WTC11 (cell line): Measurements from ENCODE around the gene ZNF146. TPM values are rescaled to one million over a fixed set of nuclear protein-coding genes. Genes with fewer than 3 reads are reported as not detected.

ENCODE experiments used
- ATAC-seq: fragments of 200-7000 bp; cut with Tn5 transposase; 2 replicates; pipeline ENCODE4 v1.10.0; 2021; ENCODE audit warnings: mild to moderate bottlenecking, moderate library complexity
- CTCF ChIA-PET: fragments of 300-600 bp; sonication (Branson Sonifier 250); formaldehyde crosslinking; loops from one replicate; lab custom pipeline; 2021; ENCODE audit warnings: antibody characterized with exemption; lab: Charles Lee
- POLR2A ChIA-PET: fragments of 350-600 bp; sonication (Branson Sonifier 250); formaldehyde crosslinking; loops from one replicate; lab custom pipeline; 2021; ENCODE audit warnings: antibody characterized with exemption; lab: Charles Lee
- DNase-seq: peaks from one replicate; pipeline ENCODE4 v3.0.0; 2021; ENCODE audit warnings: low spot score
- H3K27ac Mint-ChIP-seq: 2 replicates; pipeline ENCODE4 v1.8.0; 2021; ENCODE audit warnings: mixed read lengths
- H3K27me3 Mint-ChIP-seq: 2 replicates; pipeline ENCODE4 v1.8.0; 2021; ENCODE audit warnings: low read depth, mild to moderate bottlenecking, moderate library complexity, mixed read lengths
- H3K36me3 Mint-ChIP-seq: 2 replicates; pipeline ENCODE4 v1.8.0; 2021; ENCODE audit warnings: mixed read lengths
- H3K4me1 Mint-ChIP-seq: 2 replicates; pipeline ENCODE4 v1.8.0; 2022; ENCODE audit warnings: mixed read lengths
- H3K4me3 Mint-ChIP-seq: 2 replicates; pipeline ENCODE4 v1.8.0; 2021; ENCODE audit warnings: mild to moderate bottlenecking, moderate library complexity, mixed read lengths
- H3K9me3 Mint-ChIP-seq: 2 replicates; pipeline ENCODE4 v1.8.0; 2021; ENCODE audit warnings: mixed read lengths
- ATF2 ChIP-seq: sonication (generic); formaldehyde crosslinking; IDR thresholded peaks from 2 replicates; pipeline ENCODE4 v1.8.1; 2022; ENCODE audit warnings: low read depth, missing genetic modification reagents, borderline replicate concordance
- CTCF ChIP-seq: fragments of 200-600 bp; IDR thresholded peaks from 2 replicates; pipeline ENCODE4 v1.8.0; 2022; ENCODE audit warnings: antibody characterized with exemption
- ELF4 ChIP-seq: sonication (generic); formaldehyde crosslinking; IDR thresholded peaks from 2 replicates; pipeline ENCODE4 v1.8.1; 2022; ENCODE audit warnings: low read depth, mild to moderate bottlenecking, moderate library complexity, missing genetic modification reagents
- ESRRA ChIP-seq: sonication (generic); formaldehyde crosslinking; IDR thresholded peaks from 2 replicates; pipeline ENCODE4 v1.8.1; 2022; ENCODE audit warnings: mild to moderate bottlenecking, missing genetic modification reagents, borderline replicate concordance
- GABPB1 ChIP-seq: sonication (generic); formaldehyde crosslinking; IDR thresholded peaks from 2 replicates; pipeline ENCODE4 v1.8.1; 2023; ENCODE audit warnings: mild to moderate bottlenecking, missing genetic modification reagents
- GTF2I ChIP-seq: fragments of 250-450 bp; sonication (Bioruptor Pico); conservative IDR thresholded peaks from 2 replicates; pipeline ENCODE4 v1.4.0; 2021; ENCODE audit warnings: mild to moderate bottlenecking
- NR1H2 ChIP-seq: sonication (generic); formaldehyde crosslinking; IDR thresholded peaks from 2 replicates; pipeline ENCODE4 v1.9.0; 2021; ENCODE audit warnings: mild to moderate bottlenecking, moderate library complexity, missing genetic modification reagents
- OVOL2 ChIP-seq: fragments of 250-450 bp; sonication (Bioruptor Pico); IDR thresholded peaks from 2 replicates; pipeline ENCODE4 v1.9.0; 2021; ENCODE audit warnings: mild to moderate bottlenecking, borderline replicate concordance
- PRRX2 ChIP-seq: fragments of 250-450 bp; sonication (Bioruptor Pico); IDR thresholded peaks from 2 replicates; pipeline ENCODE4 v1.8.0; 2021; ENCODE audit warnings: mild to moderate bottlenecking
- SP1 ChIP-seq: sonication (generic); formaldehyde crosslinking; conservative IDR thresholded peaks from 2 replicates; pipeline ENCODE4 v1.8.1; 2022; ENCODE audit warnings: missing genetic modification reagents
- TEAD4 ChIP-seq: sonication (generic); formaldehyde crosslinking; IDR thresholded peaks from 2 replicates; pipeline ENCODE4 v1.8.0; 2022; ENCODE audit warnings: mild to moderate bottlenecking, missing genetic modification reagents
- USF1 ChIP-seq: sonication (generic); formaldehyde crosslinking; IDR thresholded peaks from 2 replicates; pipeline ENCODE4 v1.8.0; 2022; ENCODE audit warnings: mild to moderate bottlenecking, missing genetic modification reagents
- ZBTB21 ChIP-seq: sonication (generic); formaldehyde crosslinking; IDR thresholded peaks from 2 replicates; pipeline ENCODE4 v1.8.1; 2023; ENCODE audit warnings: mild to moderate bottlenecking, missing genetic modification reagents, borderline replicate concordance
- ZNF263 ChIP-seq: sonication (generic); formaldehyde crosslinking; IDR thresholded peaks from 2 replicates; pipeline ENCODE4 v1.8.1; 2022; ENCODE audit warnings: low read depth, mild to moderate bottlenecking, moderate library complexity, missing genetic modification reagents
- ZNF317 ChIP-seq: sonication (generic); formaldehyde crosslinking; IDR thresholded peaks from 2 replicates; pipeline ENCODE4 v1.8.1; 2023; ENCODE audit warnings: low read depth, mild to moderate bottlenecking, moderate library complexity, missing genetic modification reagents, borderline replicate concordance
- ZNF423 ChIP-seq: fragments of 250-450 bp; sonication (Bioruptor Pico); IDR thresholded peaks from 2 replicates; pipeline ENCODE4 v2.1.2; 2022; ENCODE audit warnings: mild to moderate bottlenecking, moderate library complexity
- total RNA-seq: library from RNA; stranded (reverse); gene quantifications from 3 replicates; pipeline ENCODE4 v1.2.3, GENCODE V29; 2021
- TF ChIP-seq, protein P1 (sequence below): sonication (generic); formaldehyde crosslinking; IDR thresholded peaks from 2 replicates; pipeline ENCODE4 v1.8.0; 2022; ENCODE audit warnings: mild to moderate bottlenecking, missing genetic modification reagents
- TF ChIP-seq, protein P2 (sequence below): fragments of 250-450 bp; sonication (Bioruptor Pico); IDR thresholded peaks from 2 replicates; pipeline ENCODE4 v1.9.0; 2021; ENCODE audit warnings: moderate library complexity, mild to moderate bottlenecking, inconsistent platforms, borderline replicate concordance
- TF ChIP-seq, protein P3 (sequence below): fragments of 250-450 bp; sonication (Bioruptor Pico); IDR thresholded peaks from 2 replicates; pipeline ENCODE4 v1.9.0; 2021; ENCODE audit warnings: mild to moderate bottlenecking

The ZNF146 gene
- total RNA-seq, 1 experiment from 2014 or later: 128 TPM

DNA sequence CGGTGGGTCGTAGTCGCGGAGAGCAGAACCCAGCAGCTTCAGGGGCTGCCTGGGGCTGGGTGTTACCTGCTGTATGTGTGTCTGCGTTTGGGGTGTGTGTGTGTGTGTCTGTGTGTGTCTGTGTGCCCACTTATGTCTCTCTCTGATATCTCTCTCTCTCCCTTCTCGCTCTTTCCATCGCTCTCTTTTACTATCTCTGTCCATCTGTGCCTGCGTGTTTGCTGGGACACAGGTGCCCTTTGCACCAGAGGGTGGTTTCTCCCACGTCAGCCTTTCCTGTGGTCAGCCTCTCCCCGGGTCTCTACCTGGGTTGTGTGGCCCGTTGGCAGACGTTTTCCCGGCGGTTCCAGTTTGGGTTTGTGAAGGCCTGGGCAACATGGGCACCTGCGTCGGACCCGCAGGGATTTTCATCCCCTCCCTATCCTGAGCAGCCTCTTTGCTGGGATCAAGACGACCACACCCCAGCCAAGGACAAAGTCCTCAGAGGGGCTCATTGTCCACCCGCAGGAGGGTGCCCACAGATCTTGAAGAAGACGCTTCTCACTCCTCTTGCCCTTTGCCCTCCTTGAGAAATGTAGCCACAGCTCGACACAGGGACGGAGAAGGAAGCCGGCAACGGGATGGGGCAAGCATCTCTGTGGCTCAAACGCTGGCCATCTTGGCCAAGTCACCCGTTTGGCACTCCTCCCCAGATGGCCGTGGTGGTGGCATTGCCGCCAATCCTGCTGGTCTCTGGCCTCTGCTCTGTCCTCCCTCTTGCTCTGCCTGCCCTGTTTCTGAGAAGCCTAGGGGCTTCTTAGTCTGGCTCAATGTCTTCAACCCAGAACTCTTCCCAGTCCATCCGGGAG, 43.3 kb downstream of the ZNF146 start:
- no peak overlapping the region for H3K27ac Mint-ChIP-seq
- no peak for ATAC-seq
- peaks cover 7% of the 10 kb centered on the region for H3K36me3 Mint-ChIP-seq
- no peak for TF ChIP-seq ZBTB21 (CRISPR knock-in tag)
- no peak for TF ChIP-seq NR1H2 (CRISPR knock-in tag)
- TF ChIP-seq TEAD4: no peak
- DNase-seq: no peak
- ChIA-PET POLR2A (no interaction called here), CTCF (interaction anchor here (1.7 kb wide), 1 partner anchor 14 kb away, joined by 5 read pairs; no protein-coding TSS in a partner anchor)
- H3K9me3 Mint-ChIP-seq: peaks cover 5% of the 10 kb centered on the region
- H3K4me3 Mint-ChIP-seq: peak overlapping the region; percentile 56
- no peaks in the 10 kb centered on the region; the same call in 1 of the 2 replicates for H3K27me3 Mint-ChIP-seq
- peaks cover 9% of the 10 kb centered on the region for H3K4me1 Mint-ChIP-seq

DNA sequence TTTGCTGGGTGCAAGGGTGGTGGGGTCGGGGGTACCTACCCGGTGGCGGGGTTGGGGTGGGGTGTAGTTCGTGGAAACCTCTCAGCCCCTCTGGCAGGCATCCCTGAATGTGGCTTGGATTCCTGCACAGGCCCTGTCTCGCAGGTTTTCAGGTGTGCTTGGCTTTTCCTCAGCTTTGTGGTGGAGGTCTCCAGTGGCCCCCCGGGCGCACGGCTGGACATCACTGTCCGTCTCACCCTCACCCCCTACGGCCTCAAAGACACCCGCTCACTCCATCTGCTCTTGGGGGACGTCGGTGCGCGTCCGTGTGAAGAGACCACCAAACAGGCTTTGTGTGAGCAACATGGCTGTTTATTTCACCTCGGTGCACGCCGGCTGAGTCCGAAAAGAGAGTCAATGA, 44.3 kb downstream of the ZNF146 start:
- DNase-seq (no peak), ATAC-seq (no peak)
- POLR2A ChIA-PET: no interaction called here
- Mint-ChIP-seq H3K9me3 (peaks cover 15% of the 10 kb centered on the region), H3K27ac (no peak overlapping the region), H3K36me3 (peaks cover 15% of the 10 kb centered on the region), H3K4me1 (peaks cover 1% of the 10 kb centered on the region; the same call in 1 of the 2 replicates), H3K4me3 (no peak overlapping the region), H3K27me3 (peaks cover 5% of the 10 kb centered on the region; the same call in 1 of the 2 replicates)
- no peak for TF ChIP-seq CTCF
- TF ChIP-seq ELF4: no peak
- TF ChIP-seq USF1 (CRISPR knock-in tag): no peak
- no peak for TF ChIP-seq ZNF263 (CRISPR knock-in tag)
- TF ChIP-seq, protein P1, sequence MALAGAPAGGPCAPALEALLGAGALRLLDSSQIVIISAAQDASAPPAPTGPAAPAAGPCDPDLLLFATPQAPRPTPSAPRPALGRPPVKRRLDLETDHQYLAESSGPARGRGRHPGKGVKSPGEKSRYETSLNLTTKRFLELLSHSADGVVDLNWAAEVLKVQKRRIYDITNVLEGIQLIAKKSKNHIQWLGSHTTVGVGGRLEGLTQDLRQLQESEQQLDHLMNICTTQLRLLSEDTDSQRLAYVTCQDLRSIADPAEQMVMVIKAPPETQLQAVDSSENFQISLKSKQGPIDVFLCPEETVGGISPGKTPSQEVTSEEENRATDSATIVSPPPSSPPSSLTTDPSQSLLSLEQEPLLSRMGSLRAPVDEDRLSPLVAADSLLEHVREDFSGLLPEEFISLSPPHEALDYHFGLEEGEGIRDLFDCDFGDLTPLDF (CRISPR knock-in tag): no peak
- TF ChIP-seq, protein P2, sequence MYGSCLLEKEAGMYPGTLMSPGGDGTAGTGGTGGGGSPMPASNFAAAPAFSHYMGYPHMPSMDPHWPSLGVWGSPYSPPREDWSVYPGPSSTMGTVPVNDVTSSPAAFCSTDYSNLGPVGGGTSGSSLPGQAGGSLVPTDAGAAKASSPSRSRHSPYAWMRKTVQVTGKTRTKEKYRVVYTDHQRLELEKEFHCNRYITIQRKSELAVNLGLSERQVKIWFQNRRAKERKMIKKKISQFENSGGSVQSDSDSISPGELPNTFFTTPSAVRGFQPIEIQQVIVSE: no peak
- TF ChIP-seq SP1 (CRISPR knock-in tag): no peak
- no peak for TF ChIP-seq ATF2
- TF ChIP-seq ZNF317 (CRISPR knock-in tag): no peak
- TF ChIP-seq GABPB1 (CRISPR knock-in tag): no peak
- TF ChIP-seq ESRRA (CRISPR knock-in tag): no peak
- no peak for TF ChIP-seq OVOL2 (CRISPR knock-in tag)
- TF ChIP-seq, protein P3, sequence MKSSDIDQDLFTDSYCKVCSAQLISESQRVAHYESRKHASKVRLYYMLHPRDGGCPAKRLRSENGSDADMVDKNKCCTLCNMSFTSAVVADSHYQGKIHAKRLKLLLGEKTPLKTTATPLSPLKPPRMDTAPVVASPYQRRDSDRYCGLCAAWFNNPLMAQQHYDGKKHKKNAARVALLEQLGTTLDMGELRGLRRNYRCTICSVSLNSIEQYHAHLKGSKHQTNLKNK (CRISPR knock-in tag): no peak
- no peak for TF ChIP-seq ZNF423 (CRISPR knock-in tag)
- no peak for TF ChIP-seq PRRX2 (CRISPR knock-in tag)
- TF ChIP-seq GTF2I (CRISPR knock-in tag): no peak
- CTCF ChIA-PET: no interaction called here
